GM19438 (cell line): ENCODE data around the gene HPCAL1.
"Not testable (repeated sequence)": the region's sequence is repeated elsewhere in the genome, so short reads cannot be mapped to it uniquely, and the experiment has no call there.

Experiments used
- ATAC-seq: cut with Tn5 transposase; IDR thresholded peaks from one replicate; pipeline ENCODE4 v1.9.1; 2021; ENCODE audit warnings: low read depth; ENCODE audit not compliant: unreplicated experiment

HPCAL1 gene

DNA sequence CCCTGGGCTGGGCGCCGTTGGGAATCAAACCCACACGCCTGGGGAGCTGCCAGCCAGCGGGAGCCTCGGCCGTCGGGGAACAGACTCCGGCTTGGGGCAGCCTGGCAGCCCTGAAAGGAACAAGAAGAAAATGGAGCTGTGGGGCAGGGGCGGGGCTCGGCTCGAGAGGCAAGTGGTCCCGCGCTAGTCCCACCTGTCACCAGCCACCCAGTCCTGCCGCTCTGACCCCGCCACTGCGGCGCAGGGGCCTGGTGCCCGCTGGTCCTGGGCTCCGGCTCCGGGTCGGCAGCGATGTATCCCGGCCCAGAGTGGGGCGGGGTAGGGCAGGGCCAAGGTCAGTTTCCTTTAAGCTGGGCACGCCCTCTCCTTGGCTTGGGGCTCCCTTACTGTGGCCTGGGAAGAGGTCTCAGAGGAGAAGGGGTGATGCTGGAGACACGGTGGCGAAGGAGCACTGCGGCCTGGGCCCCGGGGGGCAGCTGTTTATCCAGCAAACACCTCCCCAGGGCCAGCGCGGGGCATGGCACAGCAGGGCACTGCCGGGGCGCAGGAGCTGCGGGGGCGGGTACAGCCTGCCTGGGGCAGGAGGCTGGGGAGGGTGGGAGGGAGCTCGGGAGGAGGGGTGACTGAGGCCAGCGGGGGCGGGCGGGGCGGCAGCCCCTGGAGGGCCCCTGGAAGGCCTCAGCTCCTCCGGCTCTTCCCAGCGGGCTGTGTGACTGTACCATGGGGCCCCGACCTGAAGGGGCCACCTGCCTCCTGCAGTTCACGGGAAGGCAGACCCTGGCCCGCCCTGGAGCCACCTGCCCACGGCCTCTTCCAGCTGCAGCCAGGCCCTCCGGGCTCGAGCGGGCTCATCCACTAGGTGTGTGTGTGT, 129.8 kb downstream of the HPCAL1 start:
- peak; percentile 62 for ATAC-seq

DNA sequence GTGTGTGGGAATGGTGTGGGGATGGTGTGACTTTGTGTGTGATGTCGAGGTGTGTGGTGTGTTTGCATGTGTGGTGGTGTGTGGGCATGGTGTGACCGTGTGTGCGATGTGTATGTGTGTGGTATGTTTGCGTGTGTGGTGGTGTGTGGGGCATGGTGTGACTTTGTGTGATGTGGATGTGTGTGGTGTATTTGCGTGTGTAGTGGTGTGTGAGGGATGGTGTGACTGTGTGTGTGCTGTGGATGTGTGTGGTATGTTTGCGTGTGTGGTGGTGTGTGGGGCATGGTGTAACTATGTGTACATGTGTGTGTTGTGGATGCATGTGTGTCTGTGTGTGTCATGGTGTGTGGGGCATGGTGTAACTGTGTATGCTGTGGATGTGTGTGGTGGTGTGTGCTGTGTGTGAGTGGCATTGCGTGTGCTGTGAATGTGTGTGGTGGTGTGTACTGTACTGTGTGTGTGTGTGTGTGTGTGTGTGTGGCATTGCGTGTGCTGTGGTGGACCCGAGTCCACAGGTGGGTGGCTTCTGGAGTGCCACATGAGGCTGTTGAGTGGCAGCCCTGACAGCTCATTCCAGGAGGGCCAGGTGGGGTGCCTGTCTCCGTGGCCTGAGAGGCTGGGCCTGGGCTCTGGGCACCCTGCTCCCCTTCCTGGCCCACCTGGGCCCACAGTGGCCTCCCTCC, 130.7 kb downstream of the HPCAL1 start:
- ATAC-seq = no peak

DNA sequence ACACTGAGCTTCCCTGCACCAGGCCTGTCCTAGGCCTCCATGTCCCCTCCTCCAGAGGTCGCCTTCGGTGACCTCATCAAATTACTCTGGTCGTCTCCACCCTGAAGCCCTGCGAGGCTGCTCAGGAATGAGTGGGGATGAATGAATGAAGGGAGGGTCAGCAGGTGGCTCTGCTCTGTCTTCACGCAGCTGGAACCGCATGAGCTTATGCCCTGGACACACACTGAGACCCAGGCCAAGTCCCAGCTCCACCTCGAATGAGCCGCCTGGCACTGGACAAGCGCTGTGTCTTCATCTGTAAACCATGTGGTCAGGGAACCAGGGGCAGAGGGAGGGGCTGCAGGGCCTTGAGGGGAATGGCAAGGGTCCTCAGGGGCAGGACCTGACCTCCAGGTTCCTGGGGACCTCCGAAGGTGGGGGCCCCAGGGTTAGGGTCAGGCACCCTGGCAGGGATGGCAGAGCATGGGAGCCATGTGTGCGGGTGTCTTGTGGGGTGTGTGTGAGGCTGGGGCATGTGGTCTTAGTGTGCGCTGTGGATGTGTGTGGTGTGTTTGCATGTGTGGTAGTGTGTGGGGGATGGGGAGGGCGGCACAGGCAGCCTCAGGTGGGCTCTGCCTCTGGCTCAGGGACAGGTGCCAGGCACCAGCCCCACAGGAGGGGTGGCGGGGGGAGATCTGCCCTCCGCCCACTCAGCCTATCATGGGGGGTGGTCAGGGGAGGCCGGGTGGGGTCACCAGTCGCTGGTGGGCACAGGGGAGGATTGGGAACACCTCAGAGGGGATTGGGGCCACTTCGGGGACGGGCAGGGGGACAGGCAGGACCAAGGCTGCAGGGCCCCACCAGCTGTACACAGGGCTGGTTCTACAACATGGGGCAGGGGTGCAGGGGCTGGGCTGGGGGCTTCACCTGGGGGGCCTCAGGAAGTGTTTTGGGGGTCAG, 131.5 kb downstream of the HPCAL1 start:
- ATAC-seq = no peak

DNA sequence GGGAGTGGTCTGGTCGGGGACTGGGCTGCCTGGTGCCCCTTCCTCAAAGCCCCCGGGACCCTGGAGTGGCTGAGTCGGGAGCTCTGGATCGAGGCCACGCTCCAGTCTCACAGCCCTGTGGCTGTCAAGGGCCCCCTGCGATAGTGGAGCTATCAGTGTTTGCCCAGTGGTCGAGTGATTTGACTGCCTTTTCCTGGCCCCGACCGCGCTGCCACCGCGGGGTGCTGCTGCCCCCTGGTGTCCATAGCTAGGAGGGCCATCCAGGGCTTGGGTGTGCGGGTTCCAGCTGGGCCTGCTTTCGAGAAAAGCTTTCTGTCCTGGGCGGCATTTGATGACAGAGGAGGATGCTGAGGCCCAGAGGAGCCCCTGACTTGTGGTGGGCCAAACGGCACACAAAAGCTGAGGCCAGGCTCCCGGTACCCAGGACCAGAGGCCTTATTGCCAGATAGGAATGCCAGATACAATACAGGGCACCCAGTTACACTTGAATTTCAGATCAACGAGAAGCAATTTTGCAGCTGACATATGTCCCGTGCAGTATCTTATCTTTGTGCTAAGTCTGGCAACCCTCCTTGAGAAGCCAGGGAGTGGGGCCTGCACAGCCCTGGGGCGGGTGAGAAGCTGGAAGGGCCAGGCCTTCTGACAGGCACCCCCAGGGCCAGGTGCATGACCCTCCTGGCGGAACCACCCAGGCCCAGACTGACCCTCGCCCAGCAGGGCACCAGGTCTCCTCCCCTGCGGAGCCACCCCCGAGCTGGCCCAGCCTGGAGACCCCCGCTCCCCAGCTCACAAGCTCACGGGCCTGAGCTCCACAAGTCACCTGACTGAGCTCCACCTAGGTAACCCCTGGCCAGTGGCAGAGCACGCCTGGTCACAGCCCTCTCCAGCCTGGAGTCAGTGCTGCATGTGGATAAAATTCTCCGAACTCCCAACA, 132.4 kb downstream of the HPCAL1 start:
- ATAC-seq = peak; percentile 64

DNA sequence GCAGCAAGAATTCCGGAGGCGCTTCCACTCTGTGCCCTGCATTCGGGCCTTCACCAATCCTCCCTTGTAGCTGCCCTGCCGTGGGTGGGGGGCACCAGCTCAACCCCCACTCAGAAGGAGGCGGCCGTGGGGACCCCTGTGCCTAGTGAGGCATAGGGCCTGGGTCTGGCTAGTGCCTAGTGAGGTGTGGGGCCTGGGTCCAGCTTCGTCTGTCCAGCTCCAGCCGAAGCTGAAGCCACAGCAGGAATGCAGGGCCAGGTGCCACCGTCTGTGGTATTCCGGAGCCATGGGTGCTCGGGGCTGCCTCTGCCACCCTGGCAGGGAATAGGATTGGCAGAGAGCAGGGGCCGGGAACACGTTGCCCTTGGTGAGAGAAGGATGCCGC, 133.1 kb downstream of the HPCAL1 start:
- no peak for ATAC-seq

DNA sequence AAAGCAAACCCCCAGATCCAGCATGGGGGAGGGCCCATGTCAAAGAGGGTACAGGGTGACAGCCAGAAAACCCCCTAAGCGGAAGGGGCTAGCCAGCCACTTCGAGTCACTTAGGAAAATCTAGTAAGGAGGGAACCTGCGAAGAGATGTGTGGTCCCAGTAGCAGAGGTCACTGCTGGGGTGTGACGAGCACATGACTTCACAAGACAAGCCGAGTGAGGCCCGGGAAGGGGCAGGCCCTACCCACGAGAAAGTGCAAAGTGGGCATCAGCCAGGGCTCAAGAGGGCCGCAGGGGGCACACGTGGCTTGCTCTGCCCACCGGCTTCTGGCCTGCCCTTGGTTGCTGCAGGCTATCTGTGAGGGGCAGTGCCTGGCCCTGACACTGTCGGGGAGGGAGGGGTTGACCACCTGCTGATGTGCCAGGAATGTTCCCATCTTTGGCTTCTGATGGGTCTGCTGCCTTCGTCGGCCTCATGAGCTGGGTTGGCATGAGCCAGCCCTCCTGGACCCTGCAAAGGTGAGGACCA, 133.9 kb downstream of the HPCAL1 start:
- ATAC-seq = no peak

DNA sequence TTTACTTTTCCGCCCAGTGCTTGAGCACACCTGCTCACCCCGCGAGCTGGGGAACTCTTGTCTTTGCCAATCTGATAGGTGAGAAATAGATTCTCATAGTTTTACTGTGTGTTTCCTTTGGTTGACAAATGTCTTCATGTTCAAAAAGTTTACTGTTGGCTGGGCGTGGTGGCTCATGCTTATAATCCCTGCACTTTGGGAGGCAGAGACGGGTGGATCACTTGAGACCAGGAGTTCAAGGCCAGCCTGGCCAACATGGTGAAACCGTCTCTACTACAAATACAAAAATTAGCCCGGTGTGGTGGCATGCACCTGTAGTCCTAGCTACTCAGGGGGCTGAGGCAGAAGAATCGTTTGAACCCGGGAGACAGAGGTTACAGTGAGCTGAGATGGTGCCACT, 135.1 kb downstream of the HPCAL1 start:
- no peak for ATAC-seq

DNA sequence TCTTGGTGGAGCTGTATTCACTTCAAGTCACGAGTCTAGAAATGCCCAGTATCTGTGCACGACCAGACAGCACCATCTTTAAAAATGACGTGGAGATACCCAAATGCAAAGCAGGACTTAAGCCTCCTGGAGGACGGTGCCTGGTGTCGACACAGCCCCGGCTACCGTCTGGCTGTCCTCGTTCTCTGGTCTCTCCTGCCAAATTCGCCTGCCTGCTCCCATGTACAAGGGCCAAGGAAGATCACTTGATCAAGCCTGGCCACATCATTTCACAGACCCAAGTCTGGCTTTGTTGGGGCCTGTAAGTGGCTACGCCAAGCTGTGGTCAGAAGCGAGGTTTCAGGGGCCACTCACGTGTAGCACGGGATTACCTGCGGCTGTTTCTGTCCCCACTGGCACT, 136.0 kb downstream of the HPCAL1 start:
- no peak for ATAC-seq

DNA sequence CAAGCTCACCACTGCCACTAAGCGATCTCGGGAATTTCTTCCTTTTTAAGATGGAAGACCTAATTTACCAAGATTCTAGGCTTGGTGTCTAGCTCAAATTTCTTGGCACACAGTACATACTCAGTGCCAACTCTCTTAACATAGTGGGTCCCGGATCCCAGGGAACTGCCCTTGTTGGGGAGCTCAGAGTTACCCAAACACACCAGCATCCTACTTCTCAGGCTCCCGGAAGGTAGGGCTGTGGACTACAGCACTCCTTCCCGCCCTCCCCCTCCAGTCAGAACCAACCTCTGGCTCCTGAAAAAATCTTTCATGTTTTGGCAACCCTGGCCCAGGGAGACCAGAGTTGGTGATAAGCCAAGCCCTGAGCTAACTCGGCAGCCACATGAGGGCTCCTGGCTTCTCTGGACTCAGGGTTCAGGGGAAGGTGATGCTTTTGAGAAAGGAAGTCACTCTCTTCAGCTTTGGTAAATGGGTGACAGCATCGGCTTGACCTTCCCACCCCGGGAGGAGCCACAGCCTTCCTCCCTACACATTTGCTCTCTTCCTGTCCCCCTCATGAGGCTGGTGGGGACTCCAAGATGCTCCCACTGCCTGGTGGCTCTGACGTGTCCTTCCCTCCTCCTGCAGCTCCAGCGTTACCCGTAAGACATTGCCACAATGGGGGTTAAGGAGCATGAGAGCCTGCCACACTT, 136.6 kb downstream of the HPCAL1 start:
- ATAC-seq = no peak

DNA sequence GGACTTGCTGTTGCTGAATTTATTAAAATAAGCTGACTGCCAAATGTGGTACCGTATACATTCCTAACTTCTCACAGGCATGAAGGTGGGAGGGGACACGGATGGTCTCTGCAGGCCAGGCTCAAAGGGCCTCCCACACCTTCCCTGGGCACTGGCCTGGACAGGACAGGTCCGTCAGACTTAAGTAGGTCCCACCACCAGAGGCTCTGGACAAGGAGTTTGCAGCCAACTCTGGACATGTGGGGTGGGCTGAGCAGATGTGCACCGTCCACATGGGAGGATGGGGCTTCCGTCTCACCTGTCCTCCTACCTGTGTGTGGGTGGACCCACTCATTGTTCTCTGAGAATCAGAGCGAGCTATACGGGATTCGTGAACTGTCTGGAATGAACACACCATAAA, 137.3 kb downstream of the HPCAL1 start:
- no peak for ATAC-seq

DNA sequence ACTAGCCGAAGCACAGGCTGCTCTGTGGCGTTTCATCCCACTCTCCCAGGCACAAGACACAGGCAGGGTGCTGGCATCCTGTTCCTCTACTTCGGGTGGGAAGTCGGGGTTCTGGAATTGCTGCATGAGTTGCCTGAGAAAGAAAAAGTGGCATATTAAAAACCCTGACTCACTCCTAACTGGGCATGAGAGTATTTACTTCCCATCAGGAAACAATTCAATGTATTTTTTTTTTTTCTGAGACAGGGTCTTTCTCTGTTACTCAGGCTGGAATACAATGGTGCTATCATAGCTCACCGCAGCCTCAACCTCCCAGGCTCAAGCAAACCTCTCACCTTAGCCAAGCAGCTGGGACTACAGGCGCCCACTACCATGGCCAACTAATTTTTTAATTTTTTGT, 138.0 kb downstream of the HPCAL1 start:
- ATAC-seq = no peak

DNA sequence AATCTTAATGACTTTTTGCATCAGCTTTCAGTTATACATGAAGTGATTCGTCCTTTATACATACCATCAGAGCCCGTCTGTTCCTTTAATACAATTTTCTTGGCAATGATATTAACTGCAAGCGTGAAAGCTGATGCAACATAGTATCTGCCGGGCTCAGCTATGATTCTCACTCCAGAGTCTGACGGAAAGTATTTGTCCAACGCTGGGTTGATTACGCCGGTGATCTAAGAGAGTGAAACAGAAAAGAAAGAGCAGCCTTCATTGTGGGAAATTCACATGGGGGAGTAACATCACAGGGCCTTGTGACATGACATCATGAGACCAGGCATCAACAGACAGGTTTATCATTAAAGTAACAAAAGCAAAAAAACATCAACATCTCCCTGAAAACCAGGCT, 139.2 kb downstream of the HPCAL1 start:
- ATAC-seq = no peak

DNA sequence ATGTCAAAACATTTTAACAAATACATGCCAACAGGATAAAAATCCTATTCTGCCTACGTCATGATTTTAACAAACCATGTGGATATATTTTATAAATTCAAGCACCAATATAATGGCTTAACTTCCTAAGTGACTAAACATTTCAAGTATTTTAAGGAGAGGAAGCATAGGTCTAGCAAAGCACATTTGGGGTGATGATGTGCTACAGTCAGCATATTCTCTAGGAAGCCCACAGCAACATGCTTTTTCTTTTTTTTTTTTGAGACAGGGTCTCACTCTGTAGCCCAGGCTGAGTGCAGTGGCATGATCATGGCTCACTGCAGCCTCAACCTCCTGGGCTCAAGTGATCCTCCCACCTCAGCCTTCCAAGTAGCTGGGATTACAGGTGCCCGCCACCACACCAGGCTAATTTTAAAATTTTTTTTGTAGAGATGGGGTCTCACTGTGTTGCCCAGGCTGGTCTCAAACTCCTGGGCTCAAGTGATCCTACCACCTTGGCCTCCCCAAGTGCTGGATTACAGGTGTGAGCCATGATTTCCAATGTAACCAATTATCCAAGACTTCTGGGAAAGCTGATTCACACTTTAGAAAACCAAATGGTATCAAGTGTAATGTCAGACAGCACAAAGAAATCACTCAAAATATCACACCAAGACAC, 139.9 kb downstream of the HPCAL1 start:
- ATAC-seq = not testable (repeated sequence)

DNA sequence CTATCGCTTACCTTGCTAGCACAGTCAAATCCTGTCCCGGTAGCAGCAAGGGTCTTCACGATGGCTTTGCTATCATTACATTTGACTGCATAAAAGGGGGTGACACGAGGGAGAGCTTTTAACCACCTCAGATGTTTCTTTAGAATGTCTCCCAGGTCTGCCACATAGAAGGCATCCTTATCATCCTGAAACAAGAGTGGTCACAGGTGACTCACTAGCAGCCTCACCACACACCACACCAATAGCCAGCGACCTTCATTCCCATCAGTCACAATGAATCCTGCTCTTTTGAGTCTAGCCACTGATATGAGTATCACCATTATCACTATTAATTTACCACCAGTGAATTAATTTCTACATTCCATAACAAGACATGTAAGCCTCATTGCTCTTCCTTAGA, 141.8 kb downstream of the HPCAL1 start:
- ATAC-seq = no peak

DNA sequence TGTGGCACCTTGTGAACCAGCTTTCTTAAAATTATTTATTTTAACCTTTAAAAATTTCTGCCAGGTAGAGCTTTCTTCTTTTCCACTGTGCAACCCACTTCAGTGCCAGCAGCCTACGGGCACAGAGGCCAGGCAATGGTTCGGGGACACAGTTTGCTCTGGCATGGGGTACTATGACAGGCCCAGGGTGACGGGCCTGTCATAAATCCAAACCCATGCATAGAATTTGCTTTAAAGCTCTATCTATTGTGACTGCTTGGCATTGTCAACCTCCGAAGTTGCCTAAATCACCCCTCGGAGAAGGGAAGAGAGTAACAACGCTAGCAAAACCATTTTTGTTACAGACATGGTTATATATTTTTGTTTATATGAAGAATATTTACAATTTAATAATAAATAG, 143.9 kb downstream of the HPCAL1 start:
- ATAC-seq = no peak

DNA sequence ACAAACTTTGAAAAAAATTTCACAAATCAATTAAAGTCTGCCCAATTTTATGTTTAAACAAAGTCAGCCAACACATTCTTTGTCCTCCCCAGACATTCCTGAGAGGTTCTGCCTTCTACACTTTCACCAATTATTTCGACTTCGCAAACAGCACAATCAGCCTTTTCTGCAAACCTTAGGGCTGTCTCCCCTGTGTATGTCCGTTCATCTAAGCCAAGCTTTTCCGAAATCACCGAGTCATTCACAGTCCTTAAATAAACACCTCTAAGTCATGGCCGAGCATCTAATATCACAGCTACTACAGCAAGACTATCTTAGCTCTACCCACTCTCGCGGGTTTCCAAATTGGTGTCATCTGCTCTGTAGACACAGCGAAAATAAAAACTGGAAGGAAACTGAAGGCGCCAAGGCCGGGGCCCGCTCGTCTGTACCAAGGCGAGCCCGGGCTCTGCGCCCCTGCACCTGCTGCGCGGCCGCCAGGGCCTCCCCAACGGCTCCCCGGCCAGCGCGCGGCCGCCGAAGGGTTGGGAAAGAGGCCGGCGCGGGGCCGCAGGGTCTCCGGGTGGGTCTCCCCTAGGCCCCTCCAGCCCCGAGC, 144.7 kb downstream of the HPCAL1 start:
- ATAC-seq = peak; percentile 33

DNA sequence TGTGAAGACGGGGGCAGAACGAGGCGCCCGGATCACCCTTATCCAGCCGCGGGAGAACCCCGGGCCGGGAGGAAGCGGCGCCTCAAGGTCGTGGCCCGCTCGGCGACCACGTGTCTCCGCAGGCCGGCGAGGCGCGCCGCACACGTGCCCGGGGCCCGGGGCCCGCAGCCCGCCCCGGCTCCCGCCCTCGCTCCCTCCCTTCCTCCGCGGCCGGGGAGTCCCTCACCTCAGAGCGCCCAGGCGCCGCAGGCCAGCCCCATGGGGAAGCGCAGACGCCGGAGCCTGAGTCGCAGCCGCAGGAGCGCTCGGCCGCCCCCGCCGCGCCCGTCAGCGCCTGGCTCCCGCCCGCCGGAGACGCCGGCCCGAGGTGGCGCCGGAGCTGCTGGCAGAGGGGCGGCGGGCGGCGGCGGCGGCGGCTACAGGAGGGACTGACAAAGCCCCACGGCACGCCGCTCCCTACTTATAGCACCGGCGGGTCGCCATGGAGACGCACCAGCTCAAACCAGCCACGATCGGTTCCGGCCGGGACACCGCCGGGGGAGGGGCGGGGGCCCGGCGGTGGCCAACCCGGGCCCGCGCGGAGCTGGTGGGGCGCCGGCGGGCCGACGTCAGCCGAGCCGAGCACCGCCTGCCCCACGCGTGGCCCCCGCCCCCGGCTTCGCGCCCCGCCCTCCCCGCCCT, 145.3 kb downstream of the HPCAL1 start, which contains the start of gene ODC1:
TSS of gene ODC1 (minus strand) at position 433 of the 681 bp plus-strand sequence. CDS start 3,295 bp downstream, outside the sequence.
- ATAC-seq = peak; percentile 70
